HG02623 (cell line): ENCODE measurements around the gene EMC6.
A peak's percentile ranks its signal among the peaks of the same experiment; 100 is the strongest.
"Not testable (repeated sequence)": the region's sequence is repeated elsewhere in the genome, so short reads cannot be mapped to it uniquely, and the experiment has no call there.

Experiments used
- ATAC-seq: cut with Tn5 transposase; IDR thresholded peaks from one replicate; pipeline ENCODE4 v1.9.1; 2021; ENCODE audit warnings: moderate library complexity; ENCODE audit not compliant: unreplicated experiment

Gene EMC6

GRCh38 chr17:3679531-3680126 lies 11.0 kb downstream of the EMC6 start:
- no peak for ATAC-seq

DNA sequence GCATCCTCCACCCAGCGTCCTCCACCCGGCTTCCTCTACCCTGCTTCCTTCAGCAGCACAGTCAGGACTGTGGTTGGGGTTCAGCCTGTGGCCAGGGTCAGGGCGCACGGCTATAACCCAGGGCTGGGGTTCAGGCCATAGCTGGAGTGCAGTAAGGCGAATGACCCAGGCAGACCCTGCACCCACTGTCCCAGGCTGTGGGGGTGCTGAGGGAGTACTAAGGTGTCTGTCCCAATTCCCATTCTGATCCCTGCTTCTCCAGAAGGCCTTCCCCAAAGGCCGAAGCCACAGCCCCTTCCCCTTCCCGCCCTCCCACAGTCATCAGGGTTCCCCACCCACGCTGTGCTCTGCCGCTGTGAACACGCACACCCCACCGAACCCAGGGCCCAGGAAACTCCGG lies 12.4 kb downstream of the EMC6 start:
- no peak for ATAC-seq

- no peak for ATAC-seq
Measured at GRCh38 chr17:3681565-3681964, 13.0 kb downstream of the EMC6 start.

GRCh38 chr17:3682033-3682432 lies 13.4 kb downstream of the EMC6 start:
- ATAC-seq, result no peak

DNA sequence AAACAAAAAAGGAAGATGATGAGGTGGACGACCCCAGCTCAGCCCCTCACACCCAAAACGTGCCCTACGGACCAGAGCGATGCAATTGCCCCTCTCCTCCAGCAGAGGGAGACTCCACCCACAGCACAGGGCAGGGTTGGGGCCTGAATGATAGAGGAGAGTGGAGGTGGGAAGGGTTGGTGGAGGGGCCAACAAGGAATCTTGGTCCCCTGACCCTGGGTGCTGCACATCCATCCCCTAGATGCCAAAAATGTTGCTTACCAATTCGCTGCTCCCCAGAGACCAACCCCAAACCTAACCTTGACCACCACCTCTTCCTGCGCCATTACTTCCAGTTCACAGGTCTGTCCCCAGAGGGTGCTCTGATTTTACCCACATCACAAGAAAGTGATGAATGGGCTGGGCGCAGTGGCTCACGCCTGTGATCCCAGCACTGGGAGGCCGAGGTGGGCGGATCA lies 14.5 kb downstream of the EMC6 start:
- ATAC-seq, result peak; percentile 53

DNA sequence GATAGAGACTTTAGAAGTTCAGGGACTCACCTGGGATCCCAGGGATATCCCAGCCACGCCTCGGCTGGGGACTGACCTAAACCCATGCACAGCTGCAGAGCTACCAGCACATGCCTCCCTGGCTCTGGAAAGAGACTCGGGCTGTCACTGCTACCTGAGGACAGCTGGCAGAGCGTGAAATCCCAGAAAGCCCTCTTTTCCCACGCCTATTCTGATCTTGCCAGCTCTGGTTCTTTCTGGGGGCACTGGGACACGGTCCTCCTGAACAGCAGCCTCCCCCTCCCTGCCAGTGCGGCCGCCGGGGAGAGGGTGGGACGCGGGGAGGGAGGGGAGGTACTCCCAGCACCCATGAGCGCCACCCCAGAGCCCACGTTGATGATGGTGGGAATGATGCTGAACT lies 16.6 kb downstream of the EMC6 start:
- ATAC-seq, result no peak

DNA sequence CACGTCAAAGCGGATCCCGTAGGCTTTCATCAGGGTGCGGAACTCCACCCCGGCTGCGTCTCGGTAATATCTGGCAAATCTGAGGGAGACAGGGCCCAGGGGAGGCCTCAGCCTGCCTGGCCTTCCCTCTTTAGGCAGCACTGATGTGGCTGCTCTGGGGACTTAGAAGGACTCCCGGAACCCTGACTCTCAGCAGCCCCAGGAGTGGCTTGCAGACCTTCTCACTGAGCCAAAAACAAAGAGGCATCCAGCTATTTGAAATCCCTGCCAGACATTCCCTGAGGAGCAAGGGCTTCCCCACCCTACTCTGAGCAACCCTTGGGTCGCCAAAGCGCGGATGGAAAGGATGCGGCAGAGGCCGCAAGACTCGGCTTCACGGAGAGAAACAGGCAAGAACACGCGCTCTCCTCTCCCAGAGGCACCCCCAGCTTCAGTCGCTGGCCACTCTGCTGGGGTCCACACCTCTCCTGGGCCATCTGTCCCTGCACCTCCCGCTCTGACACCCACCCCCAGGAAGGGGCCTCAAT lies 19.5 kb downstream of the EMC6 start:
- ATAC-seq, result no peak

DNA sequence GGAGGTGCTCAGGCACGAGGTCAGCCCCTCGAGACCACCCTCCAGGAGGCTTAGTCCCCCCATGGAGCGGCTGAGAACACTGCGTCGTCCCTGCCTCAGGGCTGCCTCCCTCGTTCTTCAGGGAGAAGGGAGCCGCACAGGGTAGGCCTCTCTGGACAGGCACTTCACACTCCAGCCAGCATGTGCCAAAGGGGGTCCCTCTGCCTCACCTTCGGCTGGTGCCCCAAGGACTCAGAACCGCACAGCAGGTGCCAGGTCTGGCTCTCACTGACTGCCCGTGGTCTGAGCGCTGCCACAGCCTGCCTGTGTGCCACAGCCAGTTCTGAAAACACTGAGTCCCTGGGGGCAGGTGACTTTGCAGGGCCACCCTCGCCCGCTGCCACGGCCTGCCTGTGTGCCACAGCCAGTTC lies 20.2 kb downstream of the EMC6 start:
- no peak for ATAC-seq

- no peak for ATAC-seq
Measured at GRCh38 chr17:3689262-3690093, 20.9 kb downstream of the EMC6 start.

GRCh38 chr17:3690094-3690715 lies 21.6 kb downstream of the EMC6 start:
- ATAC-seq, result no peak

GRCh38 chr17:3691617-3692067 lies 23.0 kb downstream of the EMC6 start:
- no peak for ATAC-seq

DNA sequence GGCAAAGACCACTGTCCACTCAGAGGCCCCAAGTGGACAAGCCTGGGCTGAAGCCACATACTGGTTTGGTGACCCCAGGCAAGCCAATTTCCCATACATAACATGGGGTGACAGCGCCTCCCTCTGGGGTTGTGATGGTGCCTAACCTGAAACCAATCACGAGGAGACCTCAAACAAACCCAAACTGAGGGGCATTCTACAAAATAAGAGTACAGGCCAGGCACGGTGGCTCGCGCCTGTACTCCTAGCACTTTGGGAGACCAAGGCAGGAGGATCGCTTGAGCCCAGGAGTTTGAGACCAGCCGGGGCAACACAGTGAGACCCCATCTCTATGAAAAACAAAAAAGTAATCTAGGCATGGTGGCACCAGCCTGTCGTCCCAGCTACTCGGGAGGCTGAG lies 23.7 kb downstream of the EMC6 start:
- no peak for ATAC-seq

GRCh38 chr17:3693141-3693540 lies 24.5 kb downstream of the EMC6 start:
- ATAC-seq, result no peak

DNA sequence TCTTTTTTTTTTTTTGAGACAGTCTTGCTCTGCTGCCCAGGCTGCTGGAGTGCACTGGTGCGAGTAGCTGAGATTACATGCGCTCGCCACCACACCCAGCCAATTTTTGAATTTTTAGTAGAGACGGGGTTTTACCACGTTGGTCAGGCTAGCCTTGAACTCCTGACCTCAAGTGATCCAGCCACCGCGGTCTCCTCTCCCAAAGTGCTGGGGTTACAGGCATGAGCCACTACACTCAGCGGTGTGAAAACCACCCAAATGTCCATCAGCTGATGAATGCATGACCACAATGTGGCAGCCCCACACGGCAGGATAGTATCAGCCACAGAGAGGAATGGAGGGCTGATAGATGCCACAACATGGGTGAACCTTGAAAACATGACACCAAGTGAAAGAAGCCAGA lies 25.2 kb downstream of the EMC6 start:
- no peak for ATAC-seq

- ATAC-seq, result no peak
Measured at GRCh38 chr17:3695129-3695722, 26.6 kb downstream of the EMC6 start.

- no peak for ATAC-seq
Measured at GRCh38 chr17:3695723-3696411, 27.3 kb downstream of the EMC6 start, which contains the start of gene P2RX5. Gene P2RX5, minus strand, starts transcription at chr17:3696155. Its CDS starts 150 bp downstream, at chr17:3696005.

DNA sequence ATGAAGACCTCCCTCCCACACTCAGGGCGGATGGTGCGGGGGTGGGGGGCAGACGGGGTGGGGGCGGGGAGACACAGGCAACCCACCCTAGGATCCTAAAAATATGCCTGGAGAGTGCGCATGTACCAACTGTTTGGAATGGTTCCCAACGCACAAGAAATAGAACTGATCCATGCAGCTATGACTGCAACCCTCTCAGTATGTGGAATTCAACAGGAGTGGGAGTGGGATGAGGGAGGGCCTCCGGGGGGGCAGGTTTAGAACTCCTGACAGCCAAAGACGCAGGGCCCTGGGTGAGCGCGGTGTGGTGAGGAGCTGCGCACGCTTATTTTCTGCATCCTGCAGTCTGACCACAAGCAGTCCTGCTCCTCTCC lies 28.5 kb downstream of the EMC6 start:
- no peak for ATAC-seq

GRCh38 chr17:3698139-3698538 lies 29.5 kb downstream of the EMC6 start:
- ATAC-seq, result no peak

GRCh38 chr17:3699951-3700350 lies 31.3 kb downstream of the EMC6 start:
- no peak for ATAC-seq

DNA sequence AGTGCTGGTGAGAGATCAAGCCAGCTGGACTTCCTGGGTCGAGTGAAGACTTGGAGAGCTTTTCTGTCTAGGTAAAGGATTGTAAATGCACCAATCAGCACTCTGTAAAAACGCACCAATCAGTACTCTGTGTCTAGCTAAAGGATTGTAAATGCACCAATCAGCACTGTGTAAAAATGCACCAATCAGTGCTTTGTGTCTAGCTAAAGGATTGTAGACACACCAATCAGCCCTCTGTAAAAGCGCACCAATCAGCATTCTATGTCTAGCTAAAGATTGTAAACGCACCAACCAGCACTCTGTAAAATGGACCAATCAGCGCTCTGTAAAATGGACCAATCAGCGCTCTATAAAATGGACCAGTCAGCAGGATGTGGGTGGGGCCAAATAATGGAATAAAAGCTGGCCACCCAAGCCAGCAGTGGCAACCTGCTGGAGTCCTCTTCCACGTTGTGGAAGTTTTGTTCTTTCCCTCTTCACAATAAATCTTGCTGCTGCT lies 33.5 kb downstream of the EMC6 start:
- ATAC-seq, result not testable (repeated sequence)
